ENCODE results near the gene IL11RA. TPM values are rescaled to one million over a fixed set of nuclear protein-coding genes. Genes with fewer than 3 reads are reported as not detected.

Gene IL11RA
- total RNA-seq, 1 donor from 2014 or later: 64.5 TPM

DNA sequence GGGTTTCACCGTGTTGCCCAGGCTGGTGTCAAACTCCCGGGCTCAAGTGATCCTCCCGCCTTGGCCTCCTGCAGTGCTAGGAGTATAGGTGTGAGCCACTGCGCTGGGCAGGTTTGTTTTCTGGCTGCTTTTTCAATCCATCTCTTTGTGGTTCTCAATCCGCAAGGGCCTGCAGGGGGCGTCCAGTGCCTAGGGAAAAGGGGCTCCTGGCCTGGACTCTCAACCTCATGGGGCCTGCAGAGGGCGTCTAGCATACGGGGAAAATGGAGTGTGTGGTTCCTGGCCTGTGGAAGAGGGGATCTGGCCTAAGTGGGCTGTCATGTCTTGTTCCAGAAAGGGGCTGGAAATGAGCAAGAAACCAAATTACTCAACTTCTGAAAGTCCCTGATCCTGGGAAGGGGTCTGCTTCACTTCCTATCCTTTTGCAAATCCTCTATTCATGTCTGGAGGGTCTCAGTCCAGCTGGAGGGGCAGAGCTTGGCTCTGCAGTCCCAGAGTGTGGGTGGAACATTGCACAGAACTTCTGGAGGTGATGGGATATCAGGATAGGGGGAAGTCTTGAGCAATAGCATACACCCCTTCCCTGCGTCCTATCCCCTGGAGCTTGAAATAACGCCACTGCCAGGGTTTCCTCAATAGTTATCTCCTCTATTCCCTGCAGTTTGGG, 23.2 kb downstream of the IL11RA start:
- intact Hi-C loops (cut with micrococcal nuclease): loop anchor here (1.0 kb wide), 1 partner anchor 27 kb away; no protein-coding TSS in a partner anchor

DNA sequence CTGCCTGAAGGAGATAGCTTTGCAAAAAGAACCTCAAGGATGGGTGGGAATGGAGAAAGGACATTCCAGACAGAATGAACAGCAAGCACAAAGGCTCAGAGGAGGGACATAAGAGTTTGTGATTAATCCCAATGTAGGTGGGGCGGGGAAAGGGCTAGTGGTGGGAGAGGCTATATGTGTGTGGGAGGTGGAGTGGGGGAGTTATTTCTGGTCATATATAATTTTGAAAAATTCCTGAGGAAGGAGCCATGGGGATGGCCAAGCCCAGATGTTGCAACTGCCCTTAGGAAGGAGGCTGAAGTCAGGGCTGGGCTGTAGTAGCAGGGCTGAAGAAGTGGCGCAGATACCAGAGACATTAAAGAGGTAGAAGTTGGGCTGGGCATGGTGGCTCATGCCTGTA, 23.9 kb downstream of the IL11RA start:
- intact Hi-C loops (cut with micrococcal nuclease): loop anchor here (1.0 kb wide), 1 partner anchor 26 kb away; no protein-coding TSS in a partner anchor

DNA sequence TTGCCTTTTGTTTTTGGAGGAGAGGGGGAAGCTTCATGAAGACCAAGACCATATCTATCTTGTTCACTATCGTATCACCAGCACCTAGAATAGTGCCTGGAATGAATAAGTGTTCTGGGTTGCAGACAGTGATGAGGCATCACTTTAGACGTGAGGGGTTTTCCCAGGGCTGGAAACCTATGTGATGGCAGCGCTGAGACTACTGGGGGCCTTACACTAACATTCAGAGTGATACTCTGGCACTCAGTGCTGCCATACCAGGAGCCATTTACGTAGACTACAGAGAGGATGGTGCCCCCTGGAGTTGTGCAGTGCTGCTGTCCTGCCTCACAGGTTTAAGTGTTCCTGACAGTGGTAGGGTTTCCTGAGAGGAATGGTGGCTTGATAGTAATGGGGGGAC, 32.2 kb downstream of the IL11RA start:
- intact Hi-C loops (cut with micrococcal nuclease): no loop called here

DNA sequence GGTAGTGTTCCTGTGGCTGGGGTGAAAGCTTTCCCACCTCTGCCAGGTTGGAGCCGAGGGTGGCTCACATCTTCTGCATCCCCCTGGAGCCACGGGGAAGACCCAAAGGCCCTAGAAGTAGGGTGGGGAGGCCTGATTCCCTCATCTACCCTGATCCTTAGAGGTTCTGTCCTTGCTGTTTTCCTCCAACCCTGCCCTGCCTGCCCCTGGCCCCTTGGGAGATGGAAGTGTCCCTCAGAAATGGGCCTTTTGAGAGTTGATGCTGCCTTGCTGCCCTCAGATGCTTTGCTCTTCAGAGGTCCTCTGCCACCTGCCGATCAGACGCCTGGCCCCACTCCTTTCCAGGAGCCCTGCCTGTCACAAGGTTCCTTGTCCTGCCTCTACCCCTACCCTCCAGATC, 32.8 kb downstream of the IL11RA start:
- intact Hi-C loops (cut with micrococcal nuclease): no loop called here

DNA sequence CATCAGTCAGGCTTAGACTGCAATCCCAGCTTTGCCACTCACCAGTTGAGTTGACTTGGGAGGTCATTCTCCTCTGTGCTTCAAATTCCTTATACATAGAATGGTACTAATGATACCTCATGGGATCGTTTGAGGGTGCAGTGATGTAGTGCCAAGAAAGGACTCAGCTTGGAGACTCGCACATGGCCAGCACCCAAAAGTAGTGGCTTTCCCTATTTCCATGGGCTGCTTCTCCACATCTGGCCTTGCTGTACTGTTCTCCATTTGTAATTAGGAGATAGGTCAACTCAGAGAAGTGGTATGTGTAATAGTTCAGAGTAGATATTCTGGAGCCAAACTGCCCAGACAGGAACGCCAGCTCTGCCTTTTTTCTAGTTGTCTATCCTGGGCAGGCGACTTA, 33.6 kb downstream of the IL11RA start:
- intact Hi-C loops (cut with micrococcal nuclease): no loop called here

DNA sequence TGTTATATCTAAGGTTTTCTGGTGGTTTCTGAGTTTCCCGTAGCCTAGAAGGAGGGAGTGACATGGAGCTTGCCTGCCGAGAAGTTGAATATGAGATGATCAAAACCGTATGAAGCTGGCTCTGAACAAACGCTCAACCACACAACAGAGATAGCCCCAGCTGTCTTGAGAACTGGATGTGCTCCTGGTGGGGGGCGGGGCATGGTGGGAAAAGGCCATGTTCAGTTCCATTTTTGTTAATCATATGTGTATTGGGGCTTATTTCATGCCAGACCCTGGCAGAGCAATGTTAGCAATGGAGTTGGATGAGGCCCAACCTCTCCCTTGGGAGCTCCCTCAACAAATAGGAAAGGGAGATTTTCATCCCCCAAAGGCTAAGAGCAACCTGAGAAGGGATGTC, 34.2 kb downstream of the IL11RA start:
- intact Hi-C loops (cut with micrococcal nuclease): no loop called here

DNA sequence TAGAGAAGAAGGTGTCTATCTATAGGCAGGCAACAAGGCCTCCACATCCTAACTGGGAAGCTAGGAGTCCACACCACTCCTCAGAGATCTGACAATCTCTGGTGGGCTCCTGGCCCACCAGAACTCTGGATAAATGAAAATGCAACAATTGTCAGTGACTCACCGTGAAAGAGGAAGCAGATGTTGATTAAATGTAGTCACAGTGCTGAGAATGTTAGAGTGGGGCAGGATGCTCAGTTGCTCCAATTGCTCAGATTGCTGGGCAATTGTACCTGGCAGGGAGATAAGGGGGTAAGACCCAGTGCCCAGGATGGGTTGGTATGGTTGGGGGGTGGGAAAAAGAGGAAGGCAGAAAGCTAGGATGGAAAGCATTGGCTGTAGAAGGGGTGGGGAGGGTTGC, 34.7 kb downstream of the IL11RA start:
- intact Hi-C loops (cut with micrococcal nuclease): no loop called here

DNA sequence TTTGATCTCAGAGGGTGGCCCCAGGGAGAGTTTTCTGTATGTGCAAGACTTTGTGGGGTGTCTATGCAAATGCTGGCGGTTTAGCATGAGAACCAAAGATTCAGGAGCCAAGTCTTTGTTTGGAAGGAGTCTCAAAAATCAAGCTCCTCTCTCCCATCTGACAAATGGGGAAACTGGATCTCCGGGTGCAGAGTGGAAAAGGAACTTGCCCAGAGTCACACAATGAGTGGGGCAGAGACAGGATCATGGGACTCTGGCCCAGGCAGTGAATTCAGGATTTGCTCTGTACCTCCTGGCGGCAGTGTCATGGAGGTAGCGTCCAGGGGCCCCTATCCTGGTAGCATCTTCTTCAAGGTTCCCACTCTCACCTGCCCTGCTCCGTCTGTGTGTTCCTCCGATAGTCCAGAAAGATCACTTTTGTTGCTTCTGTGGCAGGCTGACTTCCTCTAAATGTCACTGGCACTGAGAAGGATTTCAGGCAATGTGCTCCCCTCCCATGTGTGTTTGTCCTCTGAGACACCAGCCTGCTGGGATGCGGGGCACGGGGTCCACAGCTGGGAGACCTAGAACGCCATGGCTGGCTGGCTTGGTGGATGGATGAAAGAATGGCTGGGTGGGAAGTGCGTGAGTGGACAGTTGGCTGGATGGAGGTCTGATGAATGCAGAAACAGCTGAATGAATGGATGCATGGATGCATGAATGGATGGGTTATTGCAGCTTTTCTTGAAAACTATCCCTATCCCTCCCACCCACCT, 35.5 kb downstream of the IL11RA start:
- intact Hi-C loops (cut with micrococcal nuclease): no loop called here

DNA sequence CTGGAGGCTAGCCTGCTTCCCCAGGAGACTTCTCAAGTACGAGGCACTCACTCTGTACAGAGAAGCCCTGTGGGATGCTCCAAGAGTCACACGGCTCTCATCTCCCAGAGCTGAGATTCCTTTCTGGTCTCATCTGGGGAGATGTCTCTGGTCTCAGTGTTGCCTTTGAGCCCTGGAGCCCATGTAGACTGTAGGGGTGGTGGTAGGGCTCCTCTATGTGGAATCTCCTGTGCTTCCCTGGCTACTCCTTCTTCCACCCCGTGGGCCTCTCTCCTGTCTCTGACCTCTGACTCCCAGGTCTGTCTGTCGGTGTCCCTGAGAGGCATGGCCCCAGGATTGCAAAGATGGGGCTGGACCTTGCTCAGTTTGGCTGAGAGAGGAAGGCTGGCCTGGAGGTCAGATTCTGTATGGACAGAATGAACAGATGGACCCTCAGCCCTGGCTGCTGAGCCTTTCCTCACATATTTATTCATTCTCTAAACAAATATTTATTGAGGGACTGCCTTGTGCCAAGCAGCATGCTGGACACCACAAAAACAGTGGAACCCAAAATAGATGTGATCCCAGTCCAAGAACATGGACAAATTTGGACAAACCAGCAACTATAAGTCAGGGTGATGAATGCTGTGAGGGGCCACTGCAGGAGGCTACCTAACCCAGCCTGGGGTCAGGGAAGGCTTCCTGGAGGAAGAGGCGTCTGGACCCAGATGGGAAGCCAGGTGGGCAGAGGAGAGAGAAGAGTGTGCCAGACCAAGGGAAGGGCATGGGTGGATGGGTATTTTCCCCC, 36.5 kb downstream of the IL11RA start:
- intact Hi-C loops (cut with micrococcal nuclease): no loop called here

DNA sequence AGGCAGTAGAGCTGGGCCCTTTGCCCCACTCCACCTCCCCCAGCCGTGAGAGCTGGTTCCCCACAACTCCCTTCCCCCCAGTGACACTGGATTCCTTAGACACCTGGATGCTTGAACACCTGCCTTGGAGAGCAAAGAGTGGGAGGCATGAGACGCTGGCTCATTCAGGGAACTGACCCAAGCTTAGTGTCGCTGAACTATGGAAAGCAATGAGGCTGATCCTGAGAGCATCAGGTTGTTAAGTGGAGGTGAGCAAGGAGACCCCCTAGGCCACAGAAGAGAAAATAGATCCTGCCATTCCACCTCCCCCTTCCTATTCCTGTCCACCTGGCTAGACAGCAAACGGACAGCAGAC, 37.1 kb downstream of the IL11RA start:
- intact Hi-C loops (cut with micrococcal nuclease): no loop called here

DNA sequence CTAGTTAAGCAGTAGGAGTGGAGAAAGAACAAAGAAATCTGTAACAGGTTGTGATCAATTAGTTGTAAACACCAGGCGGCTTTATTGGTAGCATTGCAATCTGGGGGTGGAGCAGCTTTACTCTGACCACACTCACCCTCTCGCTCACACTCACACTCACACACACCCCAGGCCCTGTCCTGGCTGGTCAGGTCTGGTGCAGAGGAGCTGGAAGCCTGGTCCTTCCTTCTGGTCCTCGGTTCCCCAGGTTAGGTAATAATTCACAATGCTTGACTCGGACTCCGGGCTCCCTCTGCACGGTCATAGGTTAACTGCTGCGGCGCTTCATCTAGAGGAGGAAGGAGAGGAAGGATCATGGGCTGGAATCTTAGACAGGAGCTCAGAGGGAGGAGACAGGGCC, 37.5 kb downstream of the IL11RA start:
- intact Hi-C loops (cut with micrococcal nuclease): no loop called here

DNA sequence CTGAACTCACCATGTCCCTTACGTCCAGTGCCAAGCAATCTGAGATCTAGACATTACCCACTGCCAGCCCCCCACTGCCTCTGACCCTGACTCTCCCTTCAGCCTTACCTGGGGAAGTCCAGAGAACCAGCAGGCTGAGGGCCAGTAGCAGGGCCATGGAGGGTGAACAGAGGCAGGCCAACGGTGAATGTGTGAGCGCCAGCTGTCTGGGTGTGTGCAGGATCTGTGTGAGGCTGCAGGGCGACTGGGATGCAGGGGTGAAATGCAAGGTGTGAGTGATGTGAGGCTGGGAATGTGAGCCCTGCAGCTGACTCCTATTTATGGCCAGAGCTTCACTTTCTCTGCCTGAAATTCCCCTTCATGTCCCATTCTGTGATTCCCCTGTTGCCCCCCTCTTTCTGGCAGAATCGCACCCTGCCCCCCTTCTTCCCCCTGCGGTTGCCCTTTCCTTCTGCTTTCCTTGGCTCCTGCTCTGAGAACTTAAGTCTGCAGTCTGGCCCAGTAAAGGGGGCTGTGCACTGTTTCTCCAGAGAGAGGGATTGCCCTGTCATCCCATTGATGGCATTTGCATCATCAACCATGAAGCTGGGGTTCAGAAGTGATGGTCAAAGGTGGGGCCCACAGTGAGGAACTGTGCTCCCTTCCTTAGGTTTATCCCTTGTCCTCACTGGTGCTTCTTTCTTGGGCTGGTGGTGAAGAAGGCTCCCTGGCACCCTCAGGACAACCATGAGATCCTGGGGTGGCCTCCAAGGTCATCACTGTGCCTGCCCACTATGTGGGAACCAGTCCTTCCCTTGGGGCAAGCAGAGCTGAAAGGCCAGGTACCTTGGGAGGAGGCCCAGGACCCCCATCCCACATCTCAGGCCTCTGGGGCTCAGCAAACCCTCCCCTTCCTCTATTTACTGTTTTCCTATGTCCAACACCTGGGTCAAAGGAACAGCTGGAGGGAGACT, 39.3 kb downstream of the IL11RA start, which contains the start of gene CCL19:
Gene CCL19 (minus strand): TSS at position 294 of the 953 bp plus-strand sequence. CDS start 137 bp downstream, at position 157.
- intact Hi-C loops (cut with micrococcal nuclease): no loop called here

DNA sequence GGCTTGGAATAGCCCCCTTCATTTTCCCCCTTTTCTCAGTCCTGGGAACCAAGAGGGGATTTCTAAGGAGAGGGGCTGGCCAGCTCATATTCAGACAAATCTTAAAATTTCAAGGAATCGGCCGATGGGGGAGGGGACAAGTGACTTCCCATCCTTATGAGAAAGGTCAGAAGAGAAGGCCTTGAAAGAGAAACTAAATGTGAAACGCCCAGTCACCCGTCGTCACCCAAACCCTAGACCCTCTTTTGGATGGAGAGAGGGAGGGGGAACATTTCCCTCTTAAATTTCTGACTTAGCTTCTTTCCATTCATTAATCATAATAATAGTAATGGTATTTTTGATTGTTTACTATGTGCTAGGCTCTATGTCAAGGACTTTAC, 39.9 kb downstream of the IL11RA start:
- intact Hi-C loops (cut with micrococcal nuclease): no loop called here

DNA sequence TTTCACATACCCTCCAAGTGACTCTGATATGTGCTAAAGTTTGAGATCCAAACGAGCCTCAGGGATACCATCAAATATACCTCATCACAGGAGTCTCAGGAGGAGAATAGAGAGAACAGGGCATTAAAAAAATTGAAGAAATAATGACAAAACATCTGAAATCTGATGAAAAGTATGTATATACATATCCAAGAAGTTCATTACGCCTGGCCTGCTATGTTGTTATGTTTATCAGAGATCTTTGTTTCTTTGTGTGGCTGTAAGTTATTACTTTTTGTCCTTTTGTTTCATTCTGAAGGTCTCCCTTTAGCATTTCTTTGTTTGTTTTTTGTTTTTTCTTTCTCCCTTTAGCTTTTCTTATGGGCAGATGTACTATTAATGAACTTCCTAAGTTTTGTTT, 41.6 kb downstream of the IL11RA start:
- intact Hi-C loops (cut with micrococcal nuclease): no loop called here

DNA sequence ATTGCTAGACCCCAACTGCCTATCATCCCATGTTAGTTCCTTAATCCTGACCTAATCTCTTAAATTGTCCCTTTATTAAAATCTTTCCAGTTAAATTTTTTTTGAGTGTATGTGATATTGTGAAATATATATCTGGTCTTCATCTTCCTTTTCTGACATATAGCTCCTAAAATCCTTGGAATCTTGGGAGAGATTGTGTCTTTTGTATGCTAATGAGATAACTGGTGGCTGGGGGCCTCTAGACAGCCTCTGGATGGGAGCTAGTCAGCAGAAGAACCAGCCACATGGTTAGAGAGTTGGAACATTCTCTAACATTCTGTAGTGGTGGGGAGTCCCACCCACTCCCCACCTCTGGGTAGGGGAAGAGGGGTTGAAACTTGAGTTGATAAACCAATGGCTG, 42.8 kb downstream of the IL11RA start:
- intact Hi-C loops (cut with micrococcal nuclease): no loop called here

DNA sequence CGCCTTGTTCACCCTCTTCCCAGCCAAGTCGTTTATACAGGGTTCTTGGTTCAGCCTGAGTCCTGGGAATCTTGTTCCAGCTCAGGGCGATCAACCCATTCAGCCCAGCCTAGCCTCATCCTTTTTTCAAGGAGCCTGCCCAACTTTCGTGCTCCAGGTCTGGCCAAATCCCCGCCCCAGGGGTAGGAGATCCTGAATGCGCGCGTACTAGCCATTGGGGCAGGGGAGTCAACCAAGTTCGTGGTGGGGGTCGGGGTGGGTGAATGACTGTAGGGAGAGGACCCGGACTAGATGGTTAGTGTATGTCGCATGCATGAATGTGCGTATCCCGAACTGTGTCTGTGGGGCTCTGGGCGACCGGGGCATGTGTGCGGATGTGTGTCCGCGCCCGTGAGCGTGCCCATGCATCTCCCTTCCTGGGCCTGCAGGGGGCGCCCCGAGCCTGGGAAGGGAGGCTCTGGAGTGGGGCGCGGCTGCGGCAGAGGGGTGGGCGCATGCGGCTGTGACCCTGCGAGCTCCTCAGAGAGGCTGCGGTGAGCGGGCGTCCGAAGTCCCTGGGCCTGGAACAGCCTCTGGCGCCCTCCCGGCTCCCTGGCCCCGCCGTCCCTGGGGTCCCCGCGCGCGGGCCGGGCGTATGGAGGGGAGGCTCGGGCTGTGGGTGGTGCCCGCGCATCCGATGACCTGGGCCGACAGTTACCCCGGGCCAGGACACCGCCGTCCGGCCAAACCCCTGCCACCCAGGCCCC, 49.2 kb downstream of the IL11RA start:
- intact Hi-C loops (cut with micrococcal nuclease): loop anchor here (1.0 to 10.0 kb wide), 4 partner anchors 89 to 954 kb away; partner anchors contain the start of genes CCDC107, PIGO, RMRP and RPP25L

DNA sequence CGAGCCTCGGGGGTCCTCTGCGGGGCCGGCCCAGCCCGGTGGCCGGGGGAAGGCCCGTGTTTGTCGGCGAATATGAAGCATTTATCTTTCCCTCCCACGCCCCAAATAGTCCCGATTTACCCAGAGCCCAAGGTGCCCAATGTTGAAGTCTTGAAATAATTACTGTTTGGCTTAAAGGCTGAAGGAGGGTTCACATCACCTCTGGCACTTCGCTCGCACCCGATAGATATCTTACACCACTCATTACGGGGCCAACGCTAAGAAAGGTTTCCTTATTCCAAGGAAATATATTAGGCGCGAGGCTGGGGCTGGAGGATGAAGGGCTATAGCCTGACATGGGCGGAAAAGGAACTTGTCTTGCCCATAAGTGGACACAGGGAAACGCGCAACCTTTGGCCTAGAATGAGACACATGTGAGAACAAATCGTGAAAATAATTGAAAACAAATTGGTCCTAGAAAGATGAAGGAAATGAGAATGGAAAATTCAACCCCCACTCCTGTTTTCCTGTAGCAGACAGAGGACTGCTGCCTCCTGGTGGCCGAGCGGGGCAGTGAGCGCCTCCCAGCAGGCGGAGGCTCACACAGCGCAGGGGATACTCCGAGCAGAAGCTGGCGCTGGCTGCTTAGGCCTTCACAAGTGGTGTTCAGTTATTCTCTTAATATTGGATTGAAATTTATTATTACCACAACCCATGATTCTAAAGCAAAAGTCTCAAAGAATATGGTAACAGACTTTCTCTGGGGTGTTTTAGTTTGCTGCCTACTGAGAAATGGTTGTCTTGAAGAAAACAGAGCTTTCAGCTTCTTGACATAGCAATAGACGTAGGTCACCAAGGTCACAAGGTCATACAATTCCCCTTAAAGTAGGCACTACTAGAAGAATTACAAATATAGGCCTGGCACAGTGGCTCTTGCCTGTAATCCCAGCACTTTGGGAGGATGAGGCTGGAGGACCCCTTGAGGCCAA, 50.1 kb downstream of the IL11RA start:
- intact Hi-C loops (cut with micrococcal nuclease): loop anchor here (1.0 to 10.0 kb wide), 9 partner anchors 27 to 953 kb away; partner anchors contain the start of genes CCDC107, GALT, PIGO and RMRP

DNA sequence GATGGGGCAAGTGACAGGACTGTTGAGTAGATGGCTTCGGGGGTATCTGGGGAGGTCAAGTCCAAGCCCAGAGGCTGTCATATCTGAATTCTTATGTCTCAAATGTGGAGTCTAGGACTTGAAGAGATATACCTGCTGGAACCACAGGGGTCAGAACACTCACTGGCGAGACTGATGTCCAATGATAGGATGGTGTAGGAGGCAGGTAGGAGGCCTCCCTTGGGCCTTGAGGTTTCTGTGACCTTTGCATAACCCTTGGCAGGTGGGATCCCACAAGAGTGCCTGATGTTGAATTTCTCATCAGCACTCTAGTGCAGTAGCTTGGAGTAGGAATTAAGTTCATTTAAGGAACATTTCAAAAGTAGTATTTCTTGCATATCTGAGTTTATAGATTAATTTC, 55.1 kb downstream of the IL11RA start:
- intact Hi-C loops (cut with micrococcal nuclease): loop anchor here (10.0 kb wide), 1 partner anchor 948 kb away; the partner anchor contains the start of genes CCDC107, RMRP and SIT1
